ENCODE results near the gene HAUS6.
A peak's percentile ranks its signal among the peaks of the same experiment; 100 is the strongest.

HAUS6 gene

GRCh38 chr9:19074836-19075235 lies 27.9 kb downstream of the HAUS6 start:
- H3K36me3 ChIP-seq (ENCODE audit: insufficient read depth, low read length), result peaks cover 96% of the 10 kb centered on the region
- no peaks in the 10 kb centered on the region for H3K27me3 ChIP-seq (ENCODE audit: insufficient read depth, low read length)
- WGBS, result no CpG with 5 or more reads among the region's 1 CpG
- no peaks in the 10 kb centered on the region for H3K4me1 ChIP-seq (ENCODE audit: insufficient read depth, low read length)
- H3K27ac ChIP-seq (ENCODE audit: low read depth, low read length), result no peak overlapping the region
- H3K9ac ChIP-seq (ENCODE audit: low read depth, low read length), result no peak overlapping the region
- H3K4me3 ChIP-seq (ENCODE audit: low read length), result no peak overlapping the region
- H3K9me3 ChIP-seq (ENCODE audit: insufficient read depth, low read depth, low read length), result no peaks in the 10 kb centered on the region

GRCh38 chr9:19074229-19074628 lies 28.5 kb downstream of the HAUS6 start:
- no peak overlapping the region for H3K4me3 ChIP-seq (ENCODE audit: low read length)
- no peak overlapping the region for H3K27ac ChIP-seq (ENCODE audit: low read depth, low read length)
- peaks cover 97% of the 10 kb centered on the region for H3K36me3 ChIP-seq (ENCODE audit: insufficient read depth, low read length)
- no peaks in the 10 kb centered on the region for H3K4me1 ChIP-seq (ENCODE audit: insufficient read depth, low read length)
- no peaks in the 10 kb centered on the region for H3K27me3 ChIP-seq (ENCODE audit: insufficient read depth, low read length)
- 100% methylated on average over 2 of the region's 2 CpGs for WGBS
- no peak overlapping the region for H3K9ac ChIP-seq (ENCODE audit: low read depth, low read length)
- H3K9me3 ChIP-seq (ENCODE audit: insufficient read depth, low read depth, low read length), result no peaks in the 10 kb centered on the region

GRCh38 chr9:19057033-19057432 lies 45.7 kb downstream of the HAUS6 start:
- no peaks in the 10 kb centered on the region for H3K9me3 ChIP-seq (ENCODE audit: insufficient read depth, low read depth, low read length)
- no peaks in the 10 kb centered on the region for H3K4me1 ChIP-seq (ENCODE audit: insufficient read depth, low read length)
- H3K4me3 ChIP-seq (ENCODE audit: low read length), result no peak overlapping the region
- no peak overlapping the region for H3K27ac ChIP-seq (ENCODE audit: low read depth, low read length)
- no peak overlapping the region for H3K9ac ChIP-seq (ENCODE audit: low read depth, low read length)
- no peaks in the 10 kb centered on the region for H3K27me3 ChIP-seq (ENCODE audit: insufficient read depth, low read length)
- H3K36me3 ChIP-seq (ENCODE audit: insufficient read depth, low read length), result peaks cover 64% of the 10 kb centered on the region

GRCh38 chr9:19050637-19051591 lies 51.8 kb downstream of the HAUS6 start:
- WGBS, result 80% methylated on average over 8 of the region's 12 CpGs
- H3K9ac ChIP-seq (ENCODE audit: low read depth, low read length), result peak overlapping the region; percentile 88; the same call in 1 of the 2 replicates
- H3K4me1 ChIP-seq (ENCODE audit: insufficient read depth, low read length), result peaks cover 4% of the 10 kb centered on the region; the same call in 1 of the 2 replicates
- no peak overlapping the region for H3K27ac ChIP-seq (ENCODE audit: low read depth, low read length)
- H3K36me3 ChIP-seq (ENCODE audit: insufficient read depth, low read length), result peaks cover 5% of the 10 kb centered on the region
- H3K27me3 ChIP-seq (ENCODE audit: insufficient read depth, low read length), result no peaks in the 10 kb centered on the region
- H3K4me3 ChIP-seq (ENCODE audit: low read length), result peak overlapping the region; percentile 96
- no peaks in the 10 kb centered on the region for H3K9me3 ChIP-seq (ENCODE audit: insufficient read depth, low read depth, low read length)

- H3K9me3 ChIP-seq (ENCODE audit: insufficient read depth, low read depth, low read length), result no peaks in the 10 kb centered on the region
- peaks cover 4% of the 10 kb centered on the region; the same call in 1 of the 2 replicates for H3K4me1 ChIP-seq (ENCODE audit: insufficient read depth, low read length)
- no peaks in the 10 kb centered on the region for H3K27me3 ChIP-seq (ENCODE audit: insufficient read depth, low read length)
- H3K4me3 ChIP-seq (ENCODE audit: low read length), result peak overlapping the region; percentile 96
- no peaks in the 10 kb centered on the region for H3K36me3 ChIP-seq (ENCODE audit: insufficient read depth, low read length)
- WGBS, result 3% methylated on average over 33 of the region's 33 CpGs
- peak overlapping the region; percentile 90; the same call in 1 of the 2 replicates for H3K27ac ChIP-seq (ENCODE audit: low read depth, low read length)
- H3K9ac ChIP-seq (ENCODE audit: low read depth, low read length), result peak overlapping the region; percentile 88
These were observed 52.6 kb downstream of the HAUS6 start for GRCh38 chr9:19049917-19050636.

- Histone ChIP-seq H3K27ac (ENCODE audit: low read depth, low read length) (peak within 1 kb of the TSS; percentile 90), H3K4me3 (ENCODE audit: low read length) (peak within 1 kb of the TSS; percentile 96), H3K27me3 (ENCODE audit: insufficient read depth, low read length) (no peaks in the 10 kb centered on the region), H3K9ac (ENCODE audit: low read depth, low read length) (peak within 1 kb of the TSS; percentile 88), H3K36me3 (ENCODE audit: insufficient read depth, low read length) (no peaks in the 10 kb centered on the region), H3K9me3 (ENCODE audit: insufficient read depth, low read depth, low read length) (no peaks in the 10 kb centered on the region), H3K4me1 (ENCODE audit: insufficient read depth, low read length) (peaks cover 4% of the 10 kb centered on the region; the same call in 1 of the 2 replicates)
- WGBS, result under 1% methylated on average over 82 of the region's 82 CpGs
These were observed 53.5 kb downstream of the HAUS6 start, which contains the start of gene RRAGA for GRCh38 chr9:19048966-19049916. Gene RRAGA, plus strand, starts transcription at chr9:19049427. Its CDS starts 233 bp downstream, at chr9:19049660.

GRCh38 chr9:19036611-19037010 lies 66.1 kb downstream of the HAUS6 start:
- Histone ChIP-seq H3K9ac (ENCODE audit: low read depth, low read length) (no peak overlapping the region), H3K36me3 (ENCODE audit: insufficient read depth, low read length) (no peaks in the 10 kb centered on the region), H3K27ac (ENCODE audit: low read depth, low read length) (no peak overlapping the region), H3K4me1 (ENCODE audit: insufficient read depth, low read length) (no peaks in the 10 kb centered on the region), H3K4me3 (ENCODE audit: low read length) (no peak overlapping the region), H3K27me3 (ENCODE audit: insufficient read depth, low read length) (no peaks in the 10 kb centered on the region), H3K9me3 (ENCODE audit: insufficient read depth, low read depth, low read length) (0 out of 2 replicates have a peak, but pooled peaks cover 4% of the 10 kb centered on the region)
- WGBS, result 97% methylated on average over 5 of the region's 5 CpGs

- Histone ChIP-seq H3K27ac (ENCODE audit: low read depth, low read length) (no peak within 1 kb of the TSS), H3K9me3 (ENCODE audit: insufficient read depth, low read depth, low read length) (0 out of 2 replicates have a peak, but pooled peaks cover 4% of the 10 kb centered on the region), H3K9ac (ENCODE audit: low read depth, low read length) (no peak within 1 kb of the TSS), H3K27me3 (ENCODE audit: insufficient read depth, low read length) (no peaks in the 10 kb centered on the region), H3K4me3 (ENCODE audit: low read length) (no peak within 1 kb of the TSS), H3K36me3 (ENCODE audit: insufficient read depth, low read length) (no peaks in the 10 kb centered on the region), H3K4me1 (ENCODE audit: insufficient read depth, low read length) (no peaks in the 10 kb centered on the region)
- 94% methylated on average over 20 of the region's 20 CpGs for WGBS
These were observed 69.7 kb downstream of the HAUS6 start, which contains the start of gene SAXO1 for GRCh38 chr9:19033015-19033414. Gene SAXO1, minus strand, starts transcription at chr9:19033209. Its CDS starts 301 bp downstream, at chr9:19032908.

GRCh38 chr9:19032406-19032805 lies 70.3 kb downstream of the HAUS6 start:
- no peak overlapping the region for H3K9ac ChIP-seq (ENCODE audit: low read depth, low read length)
- no peaks in the 10 kb centered on the region for H3K27me3 ChIP-seq (ENCODE audit: insufficient read depth, low read length)
- no peak overlapping the region for H3K27ac ChIP-seq (ENCODE audit: low read depth, low read length)
- H3K9me3 ChIP-seq (ENCODE audit: insufficient read depth, low read depth, low read length), result 0 out of 2 replicates have a peak, but pooled peaks cover 4% of the 10 kb centered on the region
- H3K4me3 ChIP-seq (ENCODE audit: low read length), result no peak overlapping the region
- 93% methylated on average over 14 of the region's 14 CpGs for WGBS
- H3K36me3 ChIP-seq (ENCODE audit: insufficient read depth, low read length), result no peaks in the 10 kb centered on the region
- H3K4me1 ChIP-seq (ENCODE audit: insufficient read depth, low read length), result no peaks in the 10 kb centered on the region

- Histone ChIP-seq H3K4me3 (ENCODE audit: low read length) (no peak overlapping the region), H3K9ac (ENCODE audit: low read depth, low read length) (no peak overlapping the region), H3K4me1 (ENCODE audit: insufficient read depth, low read length) (no peaks in the 10 kb centered on the region), H3K27ac (ENCODE audit: low read depth, low read length) (no peak overlapping the region), H3K36me3 (ENCODE audit: insufficient read depth, low read length) (no peaks in the 10 kb centered on the region), H3K27me3 (ENCODE audit: insufficient read depth, low read length) (no peaks in the 10 kb centered on the region), H3K9me3 (ENCODE audit: insufficient read depth, low read depth, low read length) (no peaks in the 10 kb centered on the region)
- WGBS, result 71% methylated on average over 1 of the region's 1 CpG
These were observed 71.8 kb downstream of the HAUS6 start for GRCh38 chr9:19030899-19031298.

Data from HUES64 (cell line).